Esophagus muscularis mucosa (tissue), 4 donors: Measurements from ENCODE around the gene ADAMTS14. TPM values are rescaled to one million over a fixed set of nuclear protein-coding genes. Genes with fewer than 3 reads are reported as not detected.

Experiments
- DNase-seq: peaks from one replicate; pipeline ENCODE4 v3.0.0-alpha.2; 2017; ENCODE audit errors: extremely low spot score
- H3K27ac ChIP-seq, 4 donors: fragments of 200-600 bp; sonication (generic); replicated peaks in 1 of 4; 1 replicate in 3 of 4; 2 replicates in 1 of 4; pipeline ENCODE4 v1.5.1; 2016 to 2019; ENCODE audit warnings: mild to moderate bottlenecking in 1 of 4
- H3K27me3 ChIP-seq, 4 donors: fragments of 200-600 bp; sonication (generic); one replicate each; pipeline versions ENCODE4 v1.5.1 to v1.6.0; 2016 to 2019
- H3K36me3 ChIP-seq, 4 donors: fragments of 200-600 bp; sonication (generic); one replicate each; pipeline ENCODE4 v1.5.1; 2016 to 2019
- H3K4me1 ChIP-seq, 4 donors: fragments of 200-600 bp; sonication (generic); one replicate each; pipeline ENCODE4 v1.5.1; 2016 to 2019
- H3K4me3 ChIP-seq, 4 donors: fragments of 200-600 bp; sonication (generic); 1 replicate in 2 of 4; 2 replicates in 2 of 4; pipeline ENCODE4 v1.5.1; 2016 to 2019; ENCODE audit warnings: mild to moderate bottlenecking in 4 of 4, moderate library complexity in 1 of 4
- H3K9me3 ChIP-seq, 4 donors: fragments of 200-600 bp; sonication (generic); 1 replicate in 3 of 4; 2 replicates in 1 of 4; pipeline ENCODE4 v1.5.1; 2016 to 2019
- CTCF ChIP-seq, 3 experiments: fragments of 200-600 bp in 2 of 3; fragments of 450-650 bp in 1 of 3; sonication (generic) in 2 of 3; IDR thresholded peaks; one replicate each; pipeline ENCODE4 v1.5.1; 2017 to 2019; ENCODE audit warnings: antibody characterized with exemption in 3 of 3, mild to moderate bottlenecking in 2 of 3, moderate library complexity in 1 of 3
- EP300 ChIP-seq: sonication (generic); formaldehyde crosslinking; IDR thresholded peaks from one replicate; pipeline ENCODE4 v1.6.1; 2017; ENCODE audit warnings: antibody characterized with exemption
- POLR2A ChIP-seq: fragments of 450-650 bp; IDR thresholded peaks from one replicate; pipeline ENCODE4 v1.6.1; 2017; ENCODE audit warnings: antibody characterized with exemption, moderate library complexity, mild to moderate bottlenecking, low read depth
- POLR2AphosphoS5 ChIP-seq, 2 donors: sonication (generic); formaldehyde crosslinking; IDR thresholded peaks; one replicate each; pipeline ENCODE4 v1.6.1; 2017; ENCODE audit warnings: antibody characterized with exemption in 2 of 2
- WGBS: methylation state at CpG from one replicate; pipeline ENCODE4 v1.1.5; 2018; 5-methylcytosine and 5-hydroxymethylcytosine counted together
- intact Hi-C: fragments of 100-400 bp; cut with DNase I; formaldehyde crosslinking; loops from one replicate; pipeline ENCODE4 v1.15.1; 2023
- total RNA-seq, 4 donors: library from RNA; depleted of rRNA; stranded (reverse); fragments of >200 nt; gene quantifications; one replicate each; pipeline versions ENCODE4 v1.1.0 to v1.2.1, GENCODE V29; 2016

Gene ADAMTS14
- total RNA-seq, 4 donors from 2014 or later: 0.13 to 0.50 TPM; not detected in 2

DNA sequence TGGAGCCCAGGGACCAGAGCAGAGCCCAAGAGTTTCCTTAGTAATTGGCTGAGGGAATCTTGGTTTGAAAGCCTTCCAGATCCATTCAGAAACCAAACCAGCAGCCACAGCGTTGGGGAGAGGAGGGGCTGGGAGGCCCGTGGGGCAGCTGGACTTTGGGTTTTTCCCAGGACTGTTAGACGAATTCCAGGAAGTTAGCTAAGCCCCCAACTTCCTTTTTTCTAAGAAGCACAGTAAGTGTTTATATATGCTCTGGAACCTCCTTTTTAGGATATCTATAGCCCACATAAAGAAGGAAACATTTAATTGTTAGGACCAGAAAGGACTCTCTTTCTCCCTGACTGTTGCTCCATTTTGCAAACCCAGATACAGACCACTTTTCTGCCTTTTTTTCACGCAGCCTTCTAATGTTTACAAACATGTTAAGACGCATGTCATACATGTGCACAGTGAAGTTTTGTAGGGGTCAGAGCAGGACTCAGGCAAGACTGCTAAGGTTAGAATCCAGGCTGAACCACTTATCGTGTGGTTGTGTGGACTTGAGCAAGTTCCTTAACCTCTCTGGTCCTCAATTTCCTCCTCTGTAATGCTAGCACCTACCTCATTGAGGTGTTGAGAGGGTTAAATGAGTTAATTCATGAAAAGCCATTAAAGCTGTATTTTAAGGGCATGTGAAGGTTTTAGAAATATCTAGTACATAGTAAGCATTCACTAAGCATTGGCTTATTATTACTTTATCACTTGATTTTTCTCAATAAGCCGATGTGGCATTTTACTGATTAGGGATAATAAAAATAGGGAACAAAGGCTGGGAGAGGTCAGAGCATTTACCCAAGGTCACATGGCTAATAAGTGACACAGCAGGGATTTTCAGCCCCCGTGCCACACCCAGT lies 70.5 kb downstream of the ADAMTS14 start:
- no peak for TF ChIP-seq EP300
- TF ChIP-seq POLR2A: no peak
- TF ChIP-seq POLR2AphosphoS5 (IDR thresholded peaks at IDR 0.05): no peak
- no peak for TF ChIP-seq CTCF (IDR thresholded peaks at IDR 0.05)
- intact Hi-C loops: no loop called here
- H3K36me3 ChIP-seq: no peaks in the 10 kb centered on the region
- no peak overlapping the region for H3K4me3 ChIP-seq
- no peak for DNase-seq
- peaks cover 12 to 20% (median 19%) of the 10 kb centered on the region in 4 donors for H3K4me1 ChIP-seq
- WGBS: 37% methylated on average over 7 of the region's 8 CpGs
- H3K27ac ChIP-seq: no peak overlapping the region
- no peaks in the 10 kb centered on the region for H3K27me3 ChIP-seq
- H3K9me3 ChIP-seq: no peaks in the 10 kb centered on the region

DNA sequence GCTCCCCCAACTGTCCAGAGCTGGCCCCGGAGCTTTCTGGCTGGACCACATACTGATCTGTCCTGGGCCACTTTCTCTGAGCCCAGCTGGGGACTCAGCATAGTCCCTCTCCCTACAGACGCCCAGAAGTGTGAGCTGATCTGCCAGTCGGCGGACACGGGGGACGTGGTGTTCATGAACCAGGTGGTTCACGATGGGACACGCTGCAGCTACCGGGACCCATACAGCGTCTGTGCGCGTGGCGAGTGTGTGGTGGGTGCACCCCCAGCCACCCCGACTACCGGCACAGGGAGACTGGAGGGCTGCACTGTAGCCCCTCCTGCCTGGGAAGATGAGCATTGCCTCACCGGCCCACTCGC lies 71.1 kb downstream of the ADAMTS14 start:
- TF ChIP-seq EP300: no peak
- TF ChIP-seq POLR2AphosphoS5 (IDR thresholded peaks at IDR 0.05): no peak
- TF ChIP-seq POLR2A: no peak
- no peak for TF ChIP-seq CTCF (IDR thresholded peaks at IDR 0.05)
- no CpG with 5 or more reads among the region's 17 CpGs for WGBS
- intact Hi-C loops: no loop called here
- Histone ChIP-seq H3K27me3 (no peaks in the 10 kb centered on the region), H3K4me3 (no peak overlapping the region), H3K4me1 (peaks cover 12 to 20% (median 19%) of the 10 kb centered on the region in 4 donors), H3K36me3 (no peaks in the 10 kb centered on the region), H3K9me3 (no peaks in the 10 kb centered on the region), H3K27ac (no peak overlapping the region)
- DNase-seq: no peak

DNA sequence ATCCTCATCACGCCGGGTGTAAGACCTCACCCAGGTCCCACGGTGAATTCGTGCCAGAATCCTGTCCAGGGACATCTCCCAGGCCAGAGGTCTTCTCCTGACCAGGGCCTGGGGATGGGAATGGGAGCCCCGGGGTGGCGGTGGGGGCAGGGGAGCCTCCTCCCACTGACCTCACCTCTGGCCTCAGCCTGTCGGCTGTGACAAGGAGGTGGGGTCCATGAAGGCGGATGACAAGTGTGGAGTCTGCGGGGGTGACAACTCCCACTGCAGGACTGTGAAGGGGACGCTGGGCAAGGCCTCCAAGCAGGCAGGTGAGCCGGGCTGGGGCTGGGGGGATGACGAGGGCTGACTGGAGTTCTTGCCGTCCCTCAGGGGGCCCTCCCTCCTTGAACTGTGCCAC lies 71.6 kb downstream of the ADAMTS14 start:
- 99% methylated on average over 10 of the region's 13 CpGs for WGBS
- intact Hi-C loops: no loop called here
- no peak overlapping the region for H3K27ac ChIP-seq
- no peaks in the 10 kb centered on the region for H3K27me3 ChIP-seq
- TF ChIP-seq POLR2A: no peak
- TF ChIP-seq EP300: no peak
- no peak for TF ChIP-seq POLR2AphosphoS5 (IDR thresholded peaks at IDR 0.05)
- TF ChIP-seq CTCF (IDR thresholded peaks at IDR 0.05): no peak
- no peak for DNase-seq
- H3K4me3 ChIP-seq: no peak overlapping the region
- no peaks in the 10 kb centered on the region for H3K36me3 ChIP-seq
- no peaks in the 10 kb centered on the region for H3K9me3 ChIP-seq
- H3K4me1 ChIP-seq: peaks cover 12 to 20% (median 19%) of the 10 kb centered on the region in 4 donors

DNA sequence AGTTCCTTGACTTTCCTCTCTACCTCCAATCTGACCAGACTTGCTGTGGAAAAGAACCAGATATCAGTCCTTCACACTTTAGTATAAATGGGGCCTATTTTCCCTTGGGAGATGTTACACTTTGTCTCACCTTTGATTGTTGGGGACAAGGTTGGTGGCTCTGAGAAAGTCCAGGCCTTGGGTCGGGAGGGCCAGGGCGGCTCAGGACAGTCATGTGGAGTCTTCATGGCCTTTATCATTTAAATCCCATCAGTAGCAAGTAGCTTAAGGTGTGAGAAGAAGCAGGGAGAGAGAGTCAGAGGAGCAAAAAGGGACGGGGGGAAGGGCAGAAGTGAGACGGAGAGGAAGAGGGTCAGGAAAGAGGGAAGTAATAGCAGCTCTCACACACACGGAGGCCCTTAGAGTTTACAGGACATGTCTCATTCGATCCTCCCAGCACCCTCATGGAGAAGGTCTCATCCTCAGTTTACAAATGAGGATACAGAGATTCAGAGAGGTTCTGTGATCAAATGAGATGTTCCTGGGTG lies 72.4 kb downstream of the ADAMTS14 start:
- H3K27ac ChIP-seq: no peak overlapping the region
- peaks cover 12 to 20% (median 19%) of the 10 kb centered on the region in 4 donors for H3K4me1 ChIP-seq
- H3K4me3 ChIP-seq: no peak overlapping the region
- DNase-seq: no peak
- 58% methylated on average over 6 of the region's 6 CpGs for WGBS
- no peaks in the 10 kb centered on the region for H3K27me3 ChIP-seq
- H3K36me3 ChIP-seq: no peaks in the 10 kb centered on the region
- intact Hi-C loops: no loop called here
- no peak for TF ChIP-seq CTCF (IDR thresholded peaks at IDR 0.05)
- TF ChIP-seq POLR2AphosphoS5 (IDR thresholded peaks at IDR 0.05): no peak
- TF ChIP-seq EP300: no peak
- no peaks in the 10 kb centered on the region for H3K9me3 ChIP-seq
